Fibroblast of skin of left biceps (primary cell): Measurements from ENCODE around the gene SETD1B.
"Not testable (repeated sequence)": the region's sequence is repeated elsewhere in the genome, so short reads cannot be mapped to it uniquely, and the experiment has no call there.

ENCODE experiments used
- DNase-seq, 2 experiments: peaks; one replicate each; pipeline ENCODE4 v3.0.0-alpha.2; 2013; ENCODE audit warnings: low read depth in 2 of 2

Gene SETD1B

DNA sequence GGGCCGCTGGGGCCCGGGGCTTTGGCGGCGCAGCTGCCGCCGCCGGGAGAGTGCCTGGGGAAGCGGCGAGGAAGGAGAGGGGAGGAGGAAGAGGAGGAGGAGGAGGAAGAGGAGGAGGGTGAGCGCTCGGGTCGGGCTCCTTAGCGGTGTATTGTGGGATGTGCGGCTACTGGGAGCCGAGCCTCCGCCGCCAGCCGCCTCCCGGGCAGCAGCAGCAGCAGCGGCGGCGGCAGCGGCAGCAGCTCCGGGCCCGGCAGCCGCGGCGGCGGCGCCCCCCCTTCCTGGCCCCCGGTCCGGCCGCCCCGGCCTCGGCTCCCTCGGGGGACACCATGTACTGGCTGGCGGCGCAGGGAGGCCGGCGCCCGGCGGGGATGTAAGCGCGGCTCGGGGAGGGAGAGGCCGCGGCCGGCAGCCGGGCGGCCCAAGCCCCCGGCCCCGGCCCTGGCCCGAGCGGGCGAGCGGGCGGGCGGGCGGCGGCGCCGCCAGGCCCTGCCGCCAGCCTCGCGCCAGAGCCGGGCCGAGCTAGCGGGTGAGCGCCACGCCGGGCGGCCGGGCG, at the start of gene SETD1B:
TSS of gene SETD1B (plus strand) at position 149 of the 556 bp plus-strand sequence. CDS start 729 bp downstream, outside the sequence.
- DNase-seq, result no peak

DNA sequence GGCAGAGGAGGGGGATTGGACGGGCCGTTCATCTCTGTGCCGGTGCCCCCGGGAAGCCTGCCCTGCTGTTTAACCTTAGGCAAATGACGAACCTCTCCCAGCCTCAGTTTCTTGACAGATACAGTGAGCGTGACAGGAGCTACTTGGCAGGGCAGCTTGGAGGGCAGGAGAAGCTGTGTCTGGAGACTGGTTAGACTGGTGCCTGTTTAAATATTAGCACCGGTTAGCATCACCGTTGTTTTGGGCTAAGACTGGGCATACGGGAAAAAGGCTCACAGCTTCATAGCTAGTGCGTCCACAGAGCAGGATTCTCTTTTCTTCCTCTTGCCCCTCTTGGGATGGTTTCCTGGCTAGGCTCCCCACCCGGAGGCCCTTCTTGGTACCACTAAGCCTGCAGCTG, 49.0 kb upstream of the SETD1B start:
- no peak for DNase-seq

DNA sequence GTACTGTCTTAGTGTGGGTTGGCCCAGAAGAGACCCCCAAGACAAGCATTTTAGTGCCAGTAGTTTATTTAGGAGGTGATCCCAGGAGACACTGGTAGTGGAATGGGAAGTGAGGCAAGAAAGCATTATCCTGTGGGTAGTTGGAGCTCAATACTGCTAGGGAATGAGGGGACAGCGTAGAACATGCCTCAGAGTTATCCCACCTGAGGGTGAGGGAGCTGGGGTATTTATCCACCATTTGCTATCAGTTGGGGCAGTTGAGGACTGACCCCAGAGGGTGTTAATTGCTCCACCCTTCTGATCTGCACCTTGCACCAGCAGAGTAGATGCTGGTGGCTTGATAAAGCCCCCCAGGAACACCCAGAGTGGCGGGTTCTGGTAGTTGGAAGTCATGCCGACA, 48.2 kb upstream of the SETD1B start:
- DNase-seq, result no peak

DNA sequence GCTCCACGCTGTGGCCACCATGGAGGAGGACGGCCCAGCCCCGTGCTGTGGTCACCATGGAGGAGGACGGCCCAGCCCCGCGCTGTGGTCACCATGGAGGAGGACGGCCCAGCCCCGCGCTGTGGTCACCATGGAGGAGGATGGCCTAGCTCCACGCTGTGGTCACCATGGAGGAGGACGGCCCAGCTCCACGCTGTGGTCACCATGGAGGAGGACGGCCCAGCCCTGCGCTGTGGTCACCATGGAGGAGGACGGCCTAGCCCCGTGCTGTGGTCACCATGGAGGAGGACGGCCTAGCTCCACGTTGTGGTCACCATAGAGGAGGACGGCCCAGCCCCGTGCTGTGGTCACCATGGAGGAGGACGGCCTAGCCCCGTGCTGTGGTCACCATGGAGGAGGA, 45.3 kb upstream of the SETD1B start:
- DNase-seq, result not testable (repeated sequence)

DNA sequence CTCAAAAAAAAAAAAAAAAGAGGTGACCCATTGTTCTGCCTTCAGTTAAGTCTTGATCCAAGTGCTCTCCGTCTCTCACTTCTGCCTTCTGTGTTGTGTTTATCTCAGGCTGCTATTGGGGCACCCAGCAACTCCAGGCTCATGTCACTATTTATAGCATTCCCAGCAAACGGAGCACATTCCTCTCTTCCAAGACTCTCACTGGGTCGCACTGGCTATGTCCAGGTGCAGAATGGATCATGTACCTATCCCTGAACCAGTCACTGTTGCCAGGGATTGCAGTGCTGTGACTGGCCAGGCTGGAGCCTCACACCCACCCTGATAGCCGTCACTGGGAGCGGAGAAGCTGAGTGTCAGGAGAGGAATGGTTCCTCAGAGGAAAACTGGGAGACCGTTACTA, 41.5 kb upstream of the SETD1B start:
- DNase-seq, result no peak

DNA sequence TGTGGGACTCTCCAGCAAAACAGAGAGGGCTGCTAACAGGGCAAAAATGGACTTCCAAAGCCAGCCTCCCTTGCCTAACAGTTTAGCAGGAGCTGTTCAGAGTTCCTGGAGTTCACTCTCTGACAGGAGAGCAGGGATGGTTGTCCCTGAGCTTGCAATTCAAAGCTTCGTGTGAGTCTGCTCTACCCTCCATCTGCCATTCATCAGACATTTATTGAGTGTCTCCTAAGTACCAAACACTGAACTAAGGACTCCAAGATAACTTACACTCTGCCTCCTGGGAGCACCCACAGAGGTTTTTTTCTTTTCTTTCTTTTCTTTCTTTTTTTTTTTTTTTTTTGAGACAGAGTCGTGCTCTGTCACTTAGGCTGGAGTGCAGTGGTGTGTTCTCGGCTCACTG, 39.0 kb upstream of the SETD1B start:
- DNase-seq, result no peak

DNA sequence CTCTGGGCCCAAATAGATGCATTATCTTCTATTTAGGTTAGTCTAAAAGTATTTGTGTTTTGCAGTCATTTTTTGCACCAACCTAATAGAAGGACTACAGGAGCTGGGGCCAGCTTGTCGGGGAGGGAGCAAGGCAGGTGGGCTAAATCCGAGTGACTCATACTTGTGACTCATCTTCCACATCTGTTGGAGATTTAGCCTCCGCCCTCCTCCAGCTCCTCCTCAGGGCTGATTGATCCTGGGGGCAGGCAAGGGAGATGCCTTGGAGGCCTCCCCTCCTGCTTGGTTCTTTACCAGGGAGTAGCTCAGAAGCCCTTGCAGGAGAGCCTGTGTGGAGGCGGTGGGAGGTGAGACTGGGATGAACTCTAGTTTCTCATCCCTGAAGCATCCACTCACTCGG, 38.2 kb upstream of the SETD1B start:
- DNase-seq, result peak; percentile 70 to 78

DNA sequence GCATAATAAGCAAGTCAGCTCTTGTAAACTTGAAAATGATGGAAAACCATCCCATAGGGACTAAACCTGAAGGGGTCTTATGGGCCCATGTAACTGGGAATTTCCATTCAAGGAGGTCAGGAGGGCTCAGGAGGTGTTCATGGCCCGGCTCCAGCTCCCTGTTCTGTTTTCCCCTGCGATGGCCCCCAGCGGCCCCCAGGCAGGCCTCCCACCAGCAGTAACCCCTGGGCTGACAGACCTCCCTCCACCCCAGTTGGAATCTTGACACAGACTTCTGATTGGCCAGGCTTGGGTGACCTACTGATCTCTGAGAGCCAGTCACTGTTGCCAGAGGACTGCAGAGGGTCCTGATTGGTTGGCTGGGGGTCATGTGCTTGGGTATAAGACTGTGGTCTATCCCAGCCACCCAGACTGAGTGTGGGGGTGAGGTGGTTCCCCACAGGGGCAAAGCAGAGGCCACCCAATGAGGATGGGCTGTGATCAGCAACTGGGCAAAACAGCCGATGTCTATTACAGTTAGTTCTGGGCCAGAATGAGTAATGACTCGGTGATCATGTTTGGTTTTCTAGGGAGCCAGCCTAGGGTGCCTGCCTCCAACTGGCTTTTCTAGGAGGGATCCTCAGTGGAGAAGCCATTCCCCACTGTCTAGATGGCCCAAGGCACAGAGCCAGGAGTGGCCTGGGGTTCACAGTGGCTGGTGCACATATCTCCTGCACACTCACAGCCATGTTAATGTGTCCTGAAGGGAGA, 37.3 kb upstream of the SETD1B start:
- no peak for DNase-seq

DNA sequence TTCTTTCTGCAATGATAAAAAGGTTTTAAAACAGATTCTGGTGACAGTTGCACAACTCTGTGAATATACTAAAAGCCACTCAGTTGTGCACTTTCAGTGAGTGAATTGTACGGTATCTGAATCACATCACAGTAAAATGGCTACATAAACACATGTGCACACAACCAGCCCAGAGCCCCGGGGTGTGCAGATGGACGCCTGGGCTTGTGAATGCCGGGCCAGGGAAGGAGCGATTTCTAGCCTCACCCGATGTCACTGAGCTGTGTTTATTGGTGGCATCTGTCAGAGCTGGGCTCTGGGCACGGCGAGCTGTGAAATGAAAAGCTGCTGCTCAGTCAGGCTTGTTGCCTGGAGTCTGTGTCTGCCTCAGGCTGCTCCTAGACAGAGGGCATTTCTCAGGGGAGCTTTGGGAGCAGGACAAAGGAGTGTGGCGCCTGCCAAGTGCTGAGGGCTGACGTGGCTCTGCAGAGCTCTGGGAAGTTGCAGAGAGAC, 36.2 kb upstream of the SETD1B start:
- no peak for DNase-seq

DNA sequence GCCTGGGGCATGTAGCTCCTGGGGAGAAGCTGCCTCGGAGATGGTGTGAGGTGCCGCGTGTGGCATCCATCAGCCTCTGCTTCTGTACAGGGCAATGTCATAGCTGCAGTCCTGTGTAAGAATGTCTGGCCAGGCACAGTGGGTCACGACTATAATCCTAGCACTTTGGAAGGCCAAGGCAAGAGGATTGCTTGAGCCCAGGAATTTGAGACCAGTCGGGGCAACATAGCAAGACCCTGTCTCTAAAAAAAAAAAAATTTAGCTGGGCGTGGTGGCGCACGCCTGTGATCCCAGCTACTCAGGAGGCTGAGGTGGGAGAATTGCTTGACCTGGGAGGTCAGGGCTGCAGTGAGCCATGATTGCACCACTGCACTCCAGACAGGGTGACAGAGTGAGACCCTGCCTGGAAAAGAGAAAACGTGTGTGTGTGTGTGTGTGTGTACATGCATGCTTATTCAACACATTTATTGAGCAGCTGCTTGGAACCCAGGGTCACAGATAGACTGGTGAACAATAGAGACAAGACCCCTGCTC, 34.4 kb upstream of the SETD1B start:
- no peak for DNase-seq

DNA sequence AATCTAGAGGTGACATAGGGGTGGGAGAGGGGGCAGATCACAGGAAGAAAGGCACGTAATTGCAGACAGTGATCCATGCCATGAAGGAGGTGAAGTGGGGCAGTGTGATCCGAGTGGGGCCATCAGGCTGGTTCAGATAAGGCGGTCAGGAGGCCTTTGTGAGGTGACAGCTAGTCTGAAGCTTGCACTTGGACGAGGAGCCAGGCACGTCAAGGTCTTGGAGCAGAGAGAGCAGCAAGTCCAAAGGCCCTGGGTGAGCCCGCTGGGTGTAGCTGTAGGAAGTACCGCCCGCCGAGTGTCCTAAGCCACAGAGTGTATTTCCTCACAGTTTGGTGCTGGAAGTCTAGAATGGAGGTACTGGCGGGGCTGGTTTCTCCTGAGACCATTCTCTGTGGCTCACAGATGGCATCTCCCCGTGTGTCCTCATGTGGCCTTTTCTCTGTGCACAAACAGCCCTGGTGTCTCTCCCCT, 33.9 kb upstream of the SETD1B start:
- DNase-seq, result no peak

DNA sequence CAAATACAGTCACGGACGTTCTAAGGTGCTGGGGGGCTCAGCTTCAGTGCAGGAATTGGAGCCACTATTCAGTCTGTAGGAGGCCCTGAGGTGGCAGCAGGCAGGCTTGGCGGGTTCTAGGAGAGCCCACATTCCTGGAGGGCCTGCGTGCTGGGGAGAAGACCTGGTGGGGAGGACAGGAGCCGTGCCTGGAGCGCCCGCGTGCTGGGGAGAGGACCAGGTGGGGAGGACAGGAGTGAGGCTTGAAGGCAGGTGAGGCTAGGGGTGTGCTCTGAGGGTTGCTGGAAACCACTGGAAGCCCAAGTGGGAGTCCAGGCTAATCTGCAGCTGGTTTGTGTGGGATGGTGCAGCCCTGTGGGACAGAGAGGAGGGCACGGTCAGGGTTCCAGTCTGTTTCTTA, 33.4 kb upstream of the SETD1B start:
- no peak for DNase-seq

DNA sequence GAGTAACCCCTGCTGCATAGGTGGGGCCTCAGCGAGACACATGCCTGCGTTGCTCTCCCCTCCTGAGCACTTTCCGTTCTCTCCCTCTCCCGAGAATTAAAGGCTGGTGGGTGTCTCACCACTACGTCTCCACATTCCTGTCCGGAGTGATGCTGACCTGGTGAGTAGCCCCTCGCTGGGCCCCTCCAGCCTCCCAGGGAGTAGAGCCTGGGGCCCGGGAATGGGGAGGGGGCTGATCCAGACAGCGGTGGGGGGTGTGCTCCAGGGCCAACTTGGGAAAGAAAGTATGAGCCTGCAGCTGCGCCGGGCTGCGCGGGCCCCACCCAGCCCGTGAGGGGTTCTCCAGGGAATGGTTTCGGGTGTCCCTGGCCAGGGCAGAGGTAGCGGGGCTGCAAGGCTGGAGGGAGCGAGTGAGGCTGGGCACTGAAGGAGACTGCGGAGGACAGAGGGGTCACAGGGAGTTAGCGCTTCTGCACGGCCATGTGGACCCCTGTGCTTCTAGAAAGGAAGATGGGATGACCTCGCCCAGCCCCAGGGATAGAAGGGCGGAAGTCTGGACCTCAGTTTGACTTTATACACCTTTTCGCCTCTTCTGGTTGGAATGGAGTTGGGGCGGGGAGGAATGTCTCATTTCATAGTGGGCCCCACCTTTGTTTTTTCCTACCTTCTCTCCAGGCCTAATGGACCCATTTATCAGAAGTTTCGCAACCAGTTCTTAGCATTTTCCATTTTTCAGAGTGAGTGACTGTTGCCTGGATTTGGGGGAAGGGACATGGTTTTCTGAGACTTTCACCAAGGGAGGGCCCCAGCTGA, 32.8 kb upstream of the SETD1B start:
- no peak for DNase-seq

DNA sequence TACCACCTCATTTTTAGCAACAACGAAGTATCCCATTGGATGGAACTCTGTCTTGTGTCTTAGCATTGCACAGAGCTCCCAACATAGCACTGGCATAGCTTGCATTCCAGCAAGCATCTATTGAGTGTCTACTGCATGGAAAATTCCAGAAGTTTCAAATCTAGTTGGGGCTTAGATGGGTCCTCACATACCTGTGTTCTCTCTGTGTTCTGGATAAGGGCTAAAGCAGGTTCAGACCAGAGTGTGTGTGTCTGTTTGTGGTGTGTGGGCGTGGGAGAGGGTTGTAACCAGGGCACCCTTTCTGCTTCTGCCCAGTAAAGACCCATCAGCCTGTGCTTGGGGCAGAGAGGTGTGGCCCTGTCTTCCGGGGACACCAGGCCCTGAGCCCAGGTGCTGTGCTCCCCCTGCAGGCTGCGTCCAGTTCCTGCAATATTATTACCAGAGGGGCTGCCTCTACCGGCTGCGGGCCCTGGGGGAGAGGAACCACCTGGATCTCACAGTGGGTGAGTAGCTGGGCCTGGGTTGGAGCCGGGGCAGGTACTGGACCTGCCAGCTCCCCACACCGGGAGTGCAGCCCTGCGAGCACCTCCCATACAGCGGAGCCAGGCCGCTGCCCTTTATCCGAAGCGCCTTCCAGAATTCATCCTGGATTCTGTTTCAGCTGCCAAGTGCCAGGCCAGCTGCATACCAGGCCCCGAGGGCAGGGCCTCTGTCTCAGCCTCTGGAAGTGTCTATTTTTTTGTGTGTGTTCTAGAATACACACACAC, 30.6 kb upstream of the SETD1B start:
- DNase-seq, result no peak

DNA sequence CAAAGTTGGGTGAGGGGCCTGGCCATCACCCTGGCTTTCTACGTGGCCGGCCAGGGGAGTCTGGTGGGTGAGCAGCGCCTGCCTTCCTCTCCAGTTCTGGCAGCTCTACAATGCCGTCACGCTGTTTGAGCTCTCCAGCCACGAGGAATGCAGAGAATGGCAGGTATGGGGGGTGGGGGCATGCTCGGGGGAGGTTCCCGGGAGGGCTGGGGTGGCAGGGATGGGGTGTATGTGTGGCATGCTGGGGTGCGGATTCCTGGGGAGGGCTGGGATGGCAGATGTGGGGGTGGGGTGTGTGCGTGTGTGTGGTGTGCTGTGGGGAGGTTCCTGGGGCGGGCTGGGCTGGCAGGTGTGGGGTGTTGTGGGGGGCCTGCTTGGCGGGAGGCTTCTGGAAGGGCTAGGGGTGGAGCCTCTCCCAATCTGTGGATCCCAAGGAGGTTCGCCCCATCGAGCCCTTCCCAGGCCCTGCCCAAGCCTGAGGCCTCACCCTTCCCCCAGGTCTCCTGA, 28.8 kb upstream of the SETD1B start:
- DNase-seq, result no peak

DNA sequence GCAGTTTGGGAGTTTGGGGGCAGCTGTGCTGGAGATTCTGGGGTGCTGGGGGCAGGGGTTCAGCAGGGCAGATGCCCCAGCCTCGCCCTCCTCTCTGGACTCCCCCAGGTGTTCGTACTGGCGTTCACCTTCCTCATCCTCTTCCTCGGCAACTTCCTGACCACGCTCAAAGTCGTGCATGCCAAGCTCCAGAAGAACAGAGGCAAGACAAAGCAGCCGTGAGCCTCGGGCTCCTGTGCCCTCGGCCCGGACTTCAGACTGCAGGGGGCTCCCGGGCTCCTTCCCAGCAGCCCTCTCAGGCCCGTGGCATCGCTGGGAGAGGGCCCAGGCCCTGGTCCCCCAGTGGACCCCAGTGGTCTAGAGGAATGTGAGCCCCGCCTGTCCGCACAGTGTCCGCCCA, 28.3 kb upstream of the SETD1B start:
- DNase-seq, result no peak

DNA sequence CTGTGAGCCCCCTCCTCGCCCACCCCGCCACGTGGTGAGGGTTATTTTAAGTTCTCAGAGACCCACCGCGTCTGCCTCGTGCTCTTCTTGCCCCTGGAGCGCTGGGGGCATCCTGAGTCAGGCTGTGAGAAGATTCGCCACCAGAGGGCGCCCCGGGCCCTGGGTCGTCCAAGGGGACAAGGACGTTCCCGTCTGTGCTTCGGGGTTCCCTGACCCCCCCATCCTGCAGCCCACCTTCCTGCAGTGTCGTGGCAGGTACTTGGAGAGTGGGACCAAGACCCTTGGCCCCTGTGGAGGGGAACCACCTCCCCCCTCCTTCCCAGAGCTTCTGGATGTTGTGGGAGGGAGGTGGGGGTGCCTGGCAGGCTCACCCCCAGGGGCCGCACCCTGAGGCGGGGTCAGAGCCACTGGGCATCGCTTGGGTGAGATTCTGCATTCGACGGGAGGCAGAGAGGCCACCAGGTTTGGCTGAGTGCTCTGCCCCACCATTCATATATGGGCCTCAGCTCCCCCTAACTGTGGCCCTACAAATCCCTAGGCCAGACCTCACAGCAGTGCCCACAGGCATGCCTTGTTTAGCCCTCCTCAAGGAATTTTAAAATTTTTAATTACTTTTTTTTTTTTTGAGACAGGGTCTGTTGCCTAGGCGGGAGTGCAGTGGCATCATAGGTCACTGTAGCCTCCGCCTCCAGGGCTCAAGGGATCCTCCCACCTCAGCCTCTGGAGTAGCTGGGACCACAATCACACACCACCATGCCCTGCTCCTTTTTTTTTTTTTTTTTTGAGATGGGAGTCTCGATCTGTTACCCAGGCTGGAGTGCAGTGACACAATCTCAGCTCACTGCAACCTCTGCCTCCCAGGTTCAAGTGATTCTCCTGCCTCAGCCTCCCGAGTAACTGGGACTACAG, 27.4 kb upstream of the SETD1B start:
- no peak for DNase-seq

DNA sequence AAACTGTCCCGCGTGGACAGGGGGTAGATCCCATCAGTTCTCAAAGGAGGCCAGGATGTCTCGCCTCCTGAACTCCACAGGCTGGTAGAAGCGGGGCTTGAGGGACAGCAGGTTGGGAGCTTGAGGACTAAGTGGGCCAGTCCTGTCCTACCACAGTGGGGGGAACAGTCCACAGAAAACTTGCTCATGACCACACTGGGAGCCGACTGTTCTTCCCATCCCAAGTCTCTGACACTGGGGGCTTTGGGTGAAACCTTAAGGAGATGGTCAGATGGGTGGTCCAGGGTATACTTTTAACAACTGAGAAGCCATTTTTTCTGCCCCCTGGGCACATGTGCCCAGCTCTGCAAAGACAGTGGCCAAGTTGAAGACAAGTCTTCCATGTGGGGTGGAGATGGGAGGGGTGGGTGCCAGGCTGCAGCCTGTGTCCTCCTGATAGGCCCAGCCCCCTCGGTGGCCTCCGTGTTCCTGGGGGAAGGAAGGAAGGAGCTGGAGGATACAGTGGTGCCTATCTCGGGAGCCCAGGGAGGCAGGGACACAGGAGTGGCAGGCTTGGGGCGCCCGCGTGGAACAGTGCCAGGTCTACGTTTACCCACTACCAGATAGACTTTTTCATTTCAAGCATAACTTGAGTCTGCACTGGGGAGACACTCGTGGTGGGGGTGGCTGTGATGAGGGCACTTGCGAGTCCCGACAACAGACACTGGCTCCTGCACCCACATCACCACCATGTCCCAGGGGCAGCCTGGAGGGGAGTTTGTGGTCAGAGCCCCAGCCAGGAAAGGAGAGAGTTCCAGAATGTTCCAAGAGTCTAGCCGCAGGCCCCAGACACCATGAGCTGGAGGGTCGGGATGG, 25.0 kb upstream of the SETD1B start:
- DNase-seq, result no peak

DNA sequence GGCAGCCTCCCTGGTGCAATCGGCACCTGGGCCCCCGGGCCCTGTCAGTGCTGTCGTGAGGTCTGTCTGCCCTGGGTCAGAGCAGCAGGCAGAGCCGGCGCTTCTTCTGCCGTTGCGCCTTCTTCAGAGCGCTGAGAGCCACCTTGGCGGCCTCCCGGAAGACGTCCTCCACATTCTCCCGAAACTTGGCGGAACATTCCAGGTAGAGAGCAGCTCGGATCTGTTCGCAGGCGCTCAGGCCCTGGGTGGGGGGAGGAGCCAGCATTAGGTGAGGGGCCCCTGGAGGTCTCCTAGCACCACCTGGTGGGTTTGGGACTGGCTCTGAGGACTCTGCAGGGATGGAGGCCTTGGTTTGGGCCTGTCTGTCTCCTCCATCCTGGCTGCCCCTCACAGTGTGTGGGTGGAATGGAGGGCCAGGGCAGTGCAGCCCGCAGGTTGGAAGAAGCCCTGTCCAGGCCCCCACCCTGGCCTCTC, 24.4 kb upstream of the SETD1B start:
- DNase-seq, result no peak
